Mucosa of descending colon (tissue), 3 donors: ENCODE data around the gene KITLG. TPM values are rescaled to one million over a fixed set of nuclear protein-coding genes. Genes with fewer than 3 reads are reported as not detected.

Experiments
- ATAC-seq: fragments of 200-7000 bp; cut with Tn5 transposase; one replicate; pipeline ENCODE4 v1.9.1; 2020; ENCODE audit warnings: mild to moderate bottlenecking, moderate library complexity
- DNase-seq, 3 donors: peaks; one replicate each; pipeline ENCODE4 v3.0.0-alpha.2; 2020
- H3K36me3 ChIP-seq: fragments of 200-600 bp; one replicate; pipeline ENCODE4 v1.8.0; 2021; ENCODE audit warnings: low read depth, mild to moderate bottlenecking
- H3K4me1 ChIP-seq: fragments of 200-600 bp; one replicate; pipeline ENCODE4 v1.8.0; 2021; ENCODE audit warnings: low read depth, mild to moderate bottlenecking
- H3K4me3 ChIP-seq: fragments of 200-600 bp; one replicate; pipeline ENCODE4 v1.8.0; 2021; ENCODE audit warnings: mild to moderate bottlenecking
- H3K9me3 ChIP-seq: fragments of 200-600 bp; one replicate; pipeline ENCODE4 v1.8.0; 2021; ENCODE audit warnings: mild to moderate bottlenecking
- intact Hi-C, 2 donors: fragments of 100-400 bp; cut with DNase I in 1 of 2; cut with micrococcal nuclease in 1 of 2; formaldehyde crosslinking; loops; one replicate each; pipeline versions ENCODE4 v1.11.0 to v1.11.1; 2022; cut with DNase I, micrococcal nuclease
- total RNA-seq, 3 donors: library from RNA; stranded (reverse); fragmentation: NEBNext Ultra II Directional in 2 of 3; extraction: Animal tissue kit (Norgen Biotek cat#: 25700) in 2 of 3; gene quantifications; one replicate each; pipeline versions ENCODE4 v1.2.1 to v1.2.4, GENCODE V29; 2021 to 2023
- TF ChIP-seq, protein P1 (sequence below): fragments of 200-600 bp; IDR thresholded peaks from one replicate; pipeline ENCODE4 v1.8.0; 2022; ENCODE audit warnings: antibody characterized with exemption, mild to moderate bottlenecking
- donor health status: DM: no; HTN: no; CAD: no; lungs with moderate emphysema.
- donor health status: DM: no; HTN: no; CAD: no.
- donor health status: DM: no; HTN: yes; CAD: no.

The KITLG gene
- total RNA-seq, 3 donors from 2014 or later, result 28.5 to 96.2 (median 37.4) TPM

- no peaks in the 10 kb centered on the region for H3K4me1 ChIP-seq
- TF ChIP-seq, protein P1, sequence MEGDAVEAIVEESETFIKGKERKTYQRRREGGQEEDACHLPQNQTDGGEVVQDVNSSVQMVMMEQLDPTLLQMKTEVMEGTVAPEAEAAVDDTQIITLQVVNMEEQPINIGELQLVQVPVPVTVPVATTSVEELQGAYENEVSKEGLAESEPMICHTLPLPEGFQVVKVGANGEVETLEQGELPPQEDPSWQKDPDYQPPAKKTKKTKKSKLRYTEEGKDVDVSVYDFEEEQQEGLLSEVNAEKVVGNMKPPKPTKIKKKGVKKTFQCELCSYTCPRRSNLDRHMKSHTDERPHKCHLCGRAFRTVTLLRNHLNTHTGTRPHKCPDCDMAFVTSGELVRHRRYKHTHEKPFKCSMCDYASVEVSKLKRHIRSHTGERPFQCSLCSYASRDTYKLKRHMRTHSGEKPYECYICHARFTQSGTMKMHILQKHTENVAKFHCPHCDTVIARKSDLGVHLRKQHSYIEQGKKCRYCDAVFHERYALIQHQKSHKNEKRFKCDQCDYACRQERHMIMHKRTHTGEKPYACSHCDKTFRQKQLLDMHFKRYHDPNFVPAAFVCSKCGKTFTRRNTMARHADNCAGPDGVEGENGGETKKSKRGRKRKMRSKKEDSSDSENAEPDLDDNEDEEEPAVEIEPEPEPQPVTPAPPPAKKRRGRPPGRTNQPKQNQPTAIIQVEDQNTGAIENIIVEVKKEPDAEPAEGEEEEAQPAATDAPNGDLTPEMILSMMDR, result no peak
- intact Hi-C loops, result no loop called here
- DNase-seq, result no peak
- no peak for ATAC-seq
- H3K36me3 ChIP-seq, result no peaks in the 10 kb centered on the region
- H3K4me3 ChIP-seq, result no peak overlapping the region
- no peaks in the 10 kb centered on the region for H3K9me3 ChIP-seq
These were observed 129.1 kb downstream of the KITLG start for GRCh38 chr12:88451205-88451604.

GRCh38 chr12:88450136-88450535 lies 130.1 kb downstream of the KITLG start:
- no peak for ATAC-seq
- no peaks in the 10 kb centered on the region for H3K9me3 ChIP-seq
- TF ChIP-seq, protein P1, result no peak
- DNase-seq, result no peak
- intact Hi-C loops, result no loop called here
- no peaks in the 10 kb centered on the region for H3K36me3 ChIP-seq
- no peak overlapping the region for H3K4me3 ChIP-seq
- H3K4me1 ChIP-seq, result no peaks in the 10 kb centered on the region

GRCh38 chr12:88448337-88448915 lies 131.8 kb downstream of the KITLG start:
- TF ChIP-seq, protein P1, result no peak
- no peak for ATAC-seq
- no peak for DNase-seq
- no peaks in the 10 kb centered on the region for H3K4me1 ChIP-seq
- intact Hi-C loops, result no loop called here
- H3K4me3 ChIP-seq, result no peak overlapping the region
- no peaks in the 10 kb centered on the region for H3K9me3 ChIP-seq
- H3K36me3 ChIP-seq, result no peaks in the 10 kb centered on the region

DNA sequence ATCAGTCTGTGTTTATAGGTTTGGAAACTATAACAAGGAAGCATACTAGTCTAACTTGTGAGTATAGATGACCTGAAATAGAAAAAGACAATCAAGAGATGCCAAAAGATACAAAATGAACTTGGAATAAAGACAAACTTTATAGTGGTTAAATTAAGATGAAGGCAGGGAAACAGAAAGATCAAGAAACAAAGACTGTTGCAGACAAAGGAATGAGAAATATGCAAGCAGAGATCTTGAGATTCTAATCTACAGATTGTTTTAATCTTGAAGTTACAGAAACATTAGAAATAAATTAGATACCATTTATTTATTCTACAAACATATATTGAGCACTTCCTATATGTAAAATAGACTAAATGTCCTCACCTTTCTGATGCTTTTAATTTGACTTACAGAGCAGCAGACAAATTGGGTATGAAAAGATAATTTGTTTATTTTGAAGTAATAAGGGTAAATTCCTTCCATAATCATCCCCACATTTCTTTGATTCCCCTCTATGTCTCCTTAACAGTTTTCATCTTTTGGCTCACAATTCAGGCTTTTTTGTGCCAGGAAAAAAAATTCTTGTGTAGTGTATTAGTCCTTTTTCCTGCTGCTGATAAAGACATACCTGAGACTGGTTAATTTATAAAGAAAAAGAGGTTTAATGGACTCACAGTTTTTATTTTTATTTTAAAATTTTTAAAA lies 134.4 kb downstream of the KITLG start:
- Histone ChIP-seq H3K4me3 (no peak overlapping the region), H3K4me1 (no peaks in the 10 kb centered on the region), H3K9me3 (no peaks in the 10 kb centered on the region), H3K36me3 (no peaks in the 10 kb centered on the region)
- ATAC-seq (no peak), DNase-seq (no peak)
- intact Hi-C loops, result no loop called here
- TF ChIP-seq, protein P1, result no peak

- intact Hi-C loops, result no loop called here
- TF ChIP-seq, protein P1, result no peak
These were observed 135.8 kb downstream of the KITLG start for GRCh38 chr12:88444481-88444880.

More at GRCh38 chr12:88444481-88444880, 135.8 kb downstream of the KITLG start:
- DNase-seq, result no peak
- Histone ChIP-seq H3K36me3 (no peaks in the 10 kb centered on the region), H3K4me3 (no peak overlapping the region), H3K4me1 (no peaks in the 10 kb centered on the region), H3K9me3 (no peaks in the 10 kb centered on the region)
- no peak for ATAC-seq
